GM19395 (cell line): ENCODE measurements around the gene RSBN1.
"Not testable (repeated sequence)": the region's sequence is repeated elsewhere in the genome, so short reads cannot be mapped to it uniquely, and the experiment has no call there.

Experiments used
- ATAC-seq: cut with Tn5 transposase; IDR thresholded peaks from one replicate; pipeline ENCODE4 v1.9.1; 2021; ENCODE audit warnings: mild to moderate bottlenecking, moderate library complexity; ENCODE audit not compliant: unreplicated experiment

The RSBN1 gene

DNA sequence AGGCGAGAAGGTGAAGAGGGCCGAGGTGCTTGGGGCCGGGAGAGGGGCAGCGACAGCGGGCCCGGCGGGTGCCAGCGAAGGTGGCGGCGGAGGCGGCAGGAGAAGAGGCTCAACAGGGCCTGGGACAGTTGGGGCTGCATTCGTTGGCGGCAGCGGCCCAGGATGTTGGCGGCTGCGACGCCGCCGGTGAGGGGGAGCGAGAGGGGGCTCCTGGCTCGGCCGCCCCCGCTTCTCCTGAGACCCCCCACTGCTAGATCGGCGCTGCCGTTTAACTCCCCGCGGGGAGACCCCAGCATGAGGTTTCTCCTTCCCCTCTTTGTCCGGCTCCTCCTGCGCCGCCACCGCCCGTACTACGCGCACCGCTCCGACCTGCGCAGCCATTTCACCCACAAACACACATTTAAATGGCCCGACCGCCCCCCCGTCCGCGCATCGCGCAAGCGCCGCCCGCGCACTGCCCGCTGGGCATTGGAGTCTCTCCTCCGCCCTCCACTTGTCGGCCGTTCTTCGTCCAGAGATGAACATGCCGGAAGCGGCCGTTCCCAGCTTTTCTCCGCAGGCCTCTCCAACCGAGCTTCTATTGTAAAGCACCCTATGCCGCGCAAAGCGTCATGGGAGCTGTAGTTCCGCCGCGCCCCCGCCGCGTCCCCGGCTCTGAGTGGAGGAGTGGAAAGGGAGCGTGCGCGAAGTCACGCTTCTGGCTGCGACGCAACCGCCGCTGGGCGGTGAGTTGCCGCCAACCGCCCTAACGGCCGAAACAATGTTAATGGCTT is at the start of gene RSBN1:
Gene RSBN1, minus strand, starts transcription at position 589 of the 773 bp plus-strand sequence. Its CDS starts 64 bp downstream, at position 525.
- ATAC-seq = peak; percentile 92

DNA sequence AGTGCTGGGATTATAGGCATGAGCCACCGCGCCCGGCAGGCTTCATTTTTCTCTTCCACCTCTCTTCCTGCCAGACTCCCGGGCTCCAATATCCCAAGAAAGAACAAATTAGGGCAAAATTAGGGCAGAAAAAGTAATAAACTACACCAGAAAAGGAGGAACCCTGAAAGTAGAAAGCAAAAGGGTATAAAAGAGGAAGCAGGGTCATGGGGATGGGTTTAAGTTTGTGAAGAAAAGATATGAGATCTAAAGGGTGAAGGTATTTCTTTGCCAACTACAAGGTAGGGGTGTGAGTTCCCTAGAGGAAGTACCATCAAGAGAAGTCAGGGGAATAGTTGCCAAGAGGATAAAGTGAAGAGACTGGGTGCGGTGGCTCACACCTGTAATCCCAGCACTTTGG is 49.4 kb upstream of the RSBN1 start:
- no peak for ATAC-seq

DNA sequence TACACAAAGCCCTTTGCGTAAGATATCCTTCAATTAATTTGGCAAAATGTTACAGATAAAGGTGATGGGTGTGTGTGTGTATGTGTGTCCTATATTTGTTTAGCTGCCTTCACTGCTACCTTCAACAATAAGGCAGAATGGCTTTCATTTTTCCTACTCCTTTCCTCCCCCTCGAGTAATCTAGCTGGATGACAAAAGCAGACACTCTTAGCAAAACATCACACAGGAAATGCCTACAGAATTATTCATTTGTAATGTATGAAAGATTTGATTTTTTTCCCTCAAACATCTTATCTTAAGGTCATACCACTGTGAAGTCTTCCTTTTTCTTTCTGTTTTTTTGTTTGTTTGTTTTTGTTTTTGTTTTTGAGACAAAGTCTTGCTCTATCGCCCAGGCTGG is 48.6 kb upstream of the RSBN1 start:
- no peak for ATAC-seq

DNA sequence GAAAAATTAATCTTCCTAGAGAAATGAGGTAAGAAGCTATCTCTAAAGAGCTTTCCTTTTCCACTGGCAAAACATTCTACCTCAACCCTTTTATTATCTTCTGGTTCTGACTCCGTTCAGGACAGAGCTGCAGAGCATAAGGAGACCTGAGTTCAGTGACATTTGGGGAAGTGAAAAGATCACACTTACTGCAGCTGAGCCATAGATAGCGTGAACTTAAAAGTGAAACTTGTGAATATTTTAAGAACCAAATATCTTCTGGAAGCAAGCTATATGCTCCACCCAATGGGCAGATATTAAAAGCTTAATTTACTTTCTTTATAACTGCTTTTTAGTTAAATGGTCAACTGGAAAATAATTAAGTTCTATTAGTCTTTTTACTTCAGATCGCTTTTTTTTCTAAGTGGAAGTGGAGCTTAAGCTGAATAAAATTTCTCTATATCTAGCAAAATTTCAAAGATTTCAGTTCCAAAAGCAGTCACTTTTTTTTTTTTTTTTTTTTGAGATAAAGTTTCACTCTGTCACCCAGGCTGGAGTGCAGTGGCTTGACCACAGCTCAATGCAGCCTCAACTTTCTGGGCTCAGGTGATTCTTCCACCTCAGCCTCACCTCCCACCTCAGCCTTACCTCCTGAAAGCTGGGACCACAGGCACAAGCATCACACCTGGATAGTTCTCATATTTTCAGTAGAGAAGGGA is 47.4 kb upstream of the RSBN1 start:
- peak; percentile 86 for ATAC-seq

GRCh38 chr1:113858982-113859381 is 46.7 kb upstream of the RSBN1 start:
- no peak for ATAC-seq

DNA sequence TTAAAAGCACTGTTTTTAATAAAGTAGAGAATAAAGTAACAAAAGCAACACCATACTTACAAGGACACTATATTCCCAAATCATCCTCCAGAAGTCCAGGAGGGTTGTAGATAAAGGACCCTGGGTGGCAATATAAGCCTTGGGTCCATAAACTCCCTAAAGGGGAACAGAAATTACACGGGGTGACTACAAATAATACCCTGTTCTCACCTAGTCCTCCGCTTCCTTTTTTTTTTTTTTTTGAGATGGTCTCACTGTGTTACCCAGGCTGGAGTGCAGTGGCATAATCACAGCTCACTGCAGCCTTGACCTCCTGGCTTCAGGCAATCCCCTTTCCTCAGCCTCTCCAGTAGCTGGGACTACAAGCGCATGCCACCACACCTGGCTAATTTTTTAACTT is 46.1 kb upstream of the RSBN1 start:
- no peak for ATAC-seq

DNA sequence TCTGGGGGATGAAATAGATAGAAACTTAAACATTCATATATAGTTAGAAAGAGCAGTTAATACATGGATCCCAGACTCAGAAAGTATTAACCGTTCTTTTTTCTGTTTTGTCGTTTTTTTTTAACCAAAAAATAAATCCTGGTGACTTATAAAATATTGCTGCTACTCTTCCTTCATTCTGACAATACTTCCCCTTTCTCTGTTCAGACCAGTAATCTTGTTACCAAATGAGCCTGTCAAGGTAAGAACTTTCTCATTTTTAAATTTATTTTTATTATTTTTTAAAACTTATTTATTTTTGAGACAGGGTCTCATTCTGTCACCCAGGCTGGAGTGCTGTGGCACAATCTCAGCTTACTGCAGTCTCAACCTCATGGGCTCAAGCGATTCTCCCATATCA is 45.5 kb upstream of the RSBN1 start:
- ATAC-seq = no peak

GRCh38 chr1:113856401-113856790 is 44.1 kb upstream of the RSBN1 start:
- ATAC-seq = no peak

DNA sequence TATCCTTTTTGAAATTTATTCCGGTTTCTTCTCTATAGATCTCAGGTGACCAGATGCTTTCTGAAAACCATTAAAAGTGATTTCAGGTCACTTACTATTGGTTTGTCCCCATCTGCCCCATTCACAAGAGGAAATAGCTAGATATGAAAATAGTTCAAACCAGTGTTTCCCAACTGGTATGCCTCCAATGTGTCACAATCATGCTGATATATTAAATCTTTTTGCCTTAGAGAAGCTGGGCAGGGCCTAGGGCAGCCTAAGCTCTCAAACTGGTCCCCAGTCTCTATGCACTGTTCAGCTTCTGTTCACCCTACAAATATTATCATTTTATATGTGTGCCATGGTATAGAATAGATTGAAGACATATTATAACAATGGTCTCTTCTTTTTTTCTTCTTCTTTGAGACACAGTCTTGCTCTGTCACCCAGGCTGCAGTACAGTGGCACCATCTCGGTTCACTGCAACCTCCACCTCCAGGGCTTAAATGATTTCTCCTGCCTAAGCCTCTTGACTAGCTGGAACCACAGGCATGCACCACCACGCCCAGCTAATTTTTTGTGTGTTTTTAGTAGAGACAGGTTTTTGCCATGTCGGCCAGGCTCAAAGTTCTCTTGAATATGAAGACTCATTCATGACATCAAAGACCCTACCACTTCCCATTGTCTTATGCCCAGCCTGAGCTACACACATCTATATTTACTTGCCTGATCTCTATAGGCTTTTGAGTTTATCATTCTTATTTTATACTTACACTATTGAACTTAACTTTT is 43.5 kb upstream of the RSBN1 start:
- no peak for ATAC-seq

- no peak for ATAC-seq
Observed at GRCh38 chr1:113854234-113854633, 42.0 kb upstream of the RSBN1 start.

GRCh38 chr1:113852694-113853093 is 40.4 kb upstream of the RSBN1 start:
- ATAC-seq = not testable (repeated sequence)

GRCh38 chr1:113850127-113850796 is 38.0 kb upstream of the RSBN1 start:
- no peak for ATAC-seq

- ATAC-seq = no peak
Observed at GRCh38 chr1:113849072-113849471, 36.8 kb upstream of the RSBN1 start.

GRCh38 chr1:113846391-113847035 is 34.2 kb upstream of the RSBN1 start:
- ATAC-seq = no peak

DNA sequence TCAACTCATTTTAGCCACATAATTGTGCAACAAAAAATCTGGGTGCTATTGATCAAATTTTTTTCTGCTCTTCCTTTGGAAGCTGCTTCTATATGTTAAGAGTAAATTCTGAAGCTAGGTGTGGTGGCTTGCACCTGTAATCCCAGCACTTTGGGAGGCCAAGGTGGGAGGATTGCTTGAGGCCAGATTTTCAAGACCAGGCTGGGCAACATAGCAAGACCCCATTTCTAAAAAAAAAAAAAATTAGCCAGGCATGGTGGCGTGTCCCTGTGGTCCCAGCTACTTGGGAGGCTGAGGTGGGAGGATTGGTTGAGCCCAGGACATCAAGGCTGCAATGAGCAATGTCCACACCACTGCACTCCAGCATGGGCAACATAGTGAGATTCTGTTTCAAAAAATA is 24.3 kb upstream of the RSBN1 start:
- no peak for ATAC-seq

DNA sequence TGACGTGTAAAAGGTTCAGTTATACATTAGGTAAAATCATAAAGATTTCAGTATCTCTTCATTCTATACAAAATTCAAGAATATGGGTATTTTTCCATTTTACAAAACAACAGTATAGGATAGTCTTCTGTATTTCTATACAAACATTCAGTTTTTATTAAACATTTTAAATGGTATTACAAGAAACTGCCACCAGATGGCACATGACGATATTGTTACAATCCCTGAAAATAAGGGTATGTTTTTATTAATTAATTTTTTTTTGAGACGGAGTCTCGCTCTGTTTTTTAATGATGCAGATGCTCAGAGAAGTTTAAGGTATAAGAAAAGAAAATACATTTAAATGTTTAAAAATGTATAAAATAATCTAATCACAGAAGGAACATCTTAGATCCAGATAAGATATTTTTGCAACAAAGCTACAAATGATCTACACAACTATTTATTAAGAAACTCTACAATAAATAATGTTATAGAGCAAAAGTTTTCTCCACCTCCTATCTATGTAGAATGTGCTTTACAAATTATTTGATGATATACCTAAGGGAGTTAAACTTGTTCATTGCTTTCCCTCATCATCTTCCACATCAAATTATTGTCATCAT is 23.5 kb upstream of the RSBN1 start:
- no peak for ATAC-seq

- ATAC-seq = no peak
Observed at GRCh38 chr1:113834716-113835115, 22.4 kb upstream of the RSBN1 start.

DNA sequence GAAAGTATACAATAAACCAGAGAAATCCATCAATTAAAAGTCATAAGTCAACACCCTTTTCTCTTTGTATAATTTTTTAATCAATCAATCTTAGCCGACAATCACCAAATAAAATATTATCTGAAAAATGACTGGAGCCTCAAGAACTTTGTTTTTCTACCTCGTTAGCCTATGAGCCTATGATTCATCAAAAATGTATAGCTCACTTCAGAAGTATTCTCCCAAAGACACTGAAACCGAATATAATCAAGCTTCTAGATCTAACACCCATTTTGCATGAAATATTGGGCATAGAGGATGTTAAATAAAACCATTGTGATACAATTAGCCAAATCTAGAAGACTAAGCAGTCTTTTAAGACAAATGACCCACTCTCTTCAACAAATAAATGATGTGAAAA is 17.8 kb upstream of the RSBN1 start:
- ATAC-seq = no peak

DNA sequence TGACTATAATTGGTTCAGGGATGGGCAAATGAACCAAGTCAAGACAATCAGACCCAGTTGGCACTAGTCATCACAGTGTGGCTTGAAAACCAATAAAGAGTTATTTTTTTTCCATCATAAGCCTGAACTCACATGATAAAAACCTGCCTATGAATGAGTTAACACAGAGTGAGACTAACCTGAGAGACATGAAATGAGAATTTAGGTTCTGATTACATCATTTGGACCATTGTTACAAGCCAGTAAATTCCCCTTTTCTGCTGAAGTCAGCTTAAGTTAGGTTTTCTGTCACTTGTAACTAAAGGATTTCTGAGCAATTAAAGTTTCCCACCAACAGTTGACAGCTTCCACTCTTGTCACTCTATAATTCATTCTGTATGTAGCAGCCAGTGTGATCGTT is 9.6 kb upstream of the RSBN1 start:
- no peak for ATAC-seq

DNA sequence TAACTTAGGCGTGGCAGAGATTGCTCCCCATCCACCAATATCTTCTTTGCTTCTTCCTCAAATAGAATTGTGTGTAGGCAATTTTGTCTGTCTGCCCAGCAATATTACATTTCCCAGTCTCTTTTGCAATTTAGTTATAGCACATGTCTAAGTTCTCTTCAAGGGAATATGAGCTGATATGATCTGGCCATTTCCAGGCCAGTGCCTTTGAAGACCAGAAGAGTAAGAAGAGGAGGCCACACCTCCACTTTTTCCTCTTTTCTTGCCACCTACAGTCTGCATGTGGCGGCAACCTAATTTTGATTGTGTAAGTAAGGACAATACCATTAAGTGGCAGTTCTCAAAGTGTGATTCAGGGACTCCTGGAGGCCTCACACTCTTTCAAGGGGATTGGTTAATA is 6.3 kb upstream of the RSBN1 start:
- ATAC-seq = no peak
